Skeletal muscle cell (primary cell): ENCODE measurements around the gene QRFP.
A peak's percentile ranks its signal among the peaks of the same experiment; 100 is the strongest.

Experiments
- DNase-seq: peaks from one replicate; pipeline ENCODE4 v3.0.0-alpha.2; 2010; ENCODE audit warnings: low read depth
- H3K4me3 ChIP-seq: 2 replicates; pipeline ENCODE4 v1.5.1; 2011; ENCODE audit warnings: low read depth, mild to moderate bottlenecking, control low read depth, low read length, moderate library complexity

The QRFP gene

DNA sequence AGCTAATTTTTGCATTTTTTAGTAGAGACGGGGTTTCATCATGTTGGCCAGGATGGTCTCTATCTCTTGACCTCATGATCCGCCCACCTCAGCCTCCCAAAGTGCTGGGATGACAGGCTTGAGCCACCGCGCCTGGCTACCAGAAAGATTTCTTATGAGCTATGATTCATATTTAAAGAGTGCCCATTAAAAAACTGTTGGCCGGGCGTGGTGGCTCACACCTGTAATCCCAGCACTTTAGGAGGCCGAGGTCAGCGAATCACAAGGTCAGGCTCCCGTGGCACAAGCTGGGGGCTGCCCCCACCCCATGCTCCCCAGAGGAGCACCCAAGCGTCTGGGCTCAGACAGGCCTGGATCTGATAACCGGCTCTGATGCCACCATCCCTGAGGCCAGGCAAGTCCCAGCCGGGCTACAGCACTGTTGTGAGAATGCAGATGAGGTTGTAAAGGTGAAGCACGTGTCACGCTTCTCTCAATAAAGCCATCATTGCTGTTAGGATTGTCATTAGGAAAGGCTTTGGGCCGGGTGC is 13.9 kb downstream of the QRFP start:
- H3K4me3 ChIP-seq: no peak overlapping the region
- DNase-seq: no peak

DNA sequence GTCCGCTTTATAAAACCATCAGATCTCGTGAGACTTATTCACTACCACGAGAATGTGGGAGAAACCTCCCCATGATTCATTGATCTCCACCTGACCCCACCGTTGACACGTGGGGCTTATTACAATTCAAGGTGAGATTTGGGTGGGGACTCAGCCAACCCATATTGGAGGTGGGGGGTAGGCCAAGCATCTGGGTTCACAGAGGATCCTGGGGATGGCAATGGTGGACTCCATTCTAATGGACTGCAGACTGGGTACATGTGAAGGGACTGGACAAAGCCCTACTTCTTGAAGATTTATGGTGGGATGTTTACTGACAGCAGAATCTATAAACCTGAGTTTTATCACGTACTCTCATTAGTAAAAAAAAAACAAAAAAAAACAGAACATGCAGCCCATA is 15.1 kb downstream of the QRFP start:
- H3K4me3 ChIP-seq: no peak overlapping the region
- DNase-seq: no peak

DNA sequence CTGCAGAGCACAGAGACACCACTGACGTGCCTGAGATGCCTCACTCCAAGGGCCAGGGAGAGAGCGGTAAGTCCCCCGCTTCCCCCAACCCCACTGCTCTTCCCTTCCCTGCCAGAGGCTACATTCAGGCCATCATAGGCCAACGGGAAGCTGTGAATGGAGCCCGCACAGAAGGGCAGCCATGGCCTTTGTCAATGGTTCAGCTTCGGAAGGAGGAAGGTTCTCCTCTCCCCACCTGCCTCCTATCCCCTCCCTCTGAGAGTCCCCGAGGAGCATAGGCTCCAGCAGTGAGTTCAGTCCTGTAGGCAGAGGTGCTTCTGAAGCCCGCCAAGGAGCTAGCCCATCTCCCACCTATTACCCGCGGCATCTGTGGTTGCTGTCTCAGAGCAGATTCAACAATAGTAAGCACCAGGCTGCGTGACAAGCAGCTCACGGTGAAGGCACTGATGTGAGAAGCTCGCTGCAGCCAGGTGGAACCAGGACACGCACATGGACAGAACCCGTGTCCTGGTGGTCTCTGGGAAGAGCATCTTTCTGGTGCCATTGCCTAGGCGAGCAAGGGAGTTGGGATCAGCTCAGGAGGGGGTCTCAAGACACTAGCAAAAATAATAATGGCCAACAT is 15.9 kb downstream of the QRFP start:
- DNase-seq: no peak
- H3K4me3 ChIP-seq: no peak overlapping the region

DNA sequence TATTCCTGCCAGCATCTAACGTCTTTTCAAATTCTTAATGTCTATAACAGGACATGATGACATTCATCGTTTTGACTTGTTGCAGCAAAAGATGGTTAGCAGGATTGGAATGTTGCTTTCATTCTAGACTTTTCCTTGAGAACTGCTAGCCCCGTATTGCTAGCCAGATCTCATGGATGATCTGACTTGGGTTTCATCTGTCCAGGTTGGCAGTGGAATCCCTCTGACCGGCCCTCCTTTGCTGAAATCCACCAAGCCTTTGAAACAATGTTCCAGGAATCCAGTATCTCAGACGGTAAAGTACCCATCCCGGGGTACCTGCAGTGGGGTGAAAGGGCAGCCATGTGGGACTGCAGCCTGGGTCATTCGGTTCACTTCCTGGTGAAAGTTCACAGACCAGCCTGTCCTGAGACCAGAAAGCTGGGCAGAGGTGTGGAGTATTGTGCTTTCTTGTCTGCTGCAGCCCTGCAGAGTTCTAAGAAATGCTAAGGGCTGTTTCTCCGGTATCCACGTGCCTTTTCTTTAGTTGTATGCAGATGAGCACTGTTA is 16.7 kb downstream of the QRFP start:
- no peak overlapping the region for H3K4me3 ChIP-seq
- no peak for DNase-seq

DNA sequence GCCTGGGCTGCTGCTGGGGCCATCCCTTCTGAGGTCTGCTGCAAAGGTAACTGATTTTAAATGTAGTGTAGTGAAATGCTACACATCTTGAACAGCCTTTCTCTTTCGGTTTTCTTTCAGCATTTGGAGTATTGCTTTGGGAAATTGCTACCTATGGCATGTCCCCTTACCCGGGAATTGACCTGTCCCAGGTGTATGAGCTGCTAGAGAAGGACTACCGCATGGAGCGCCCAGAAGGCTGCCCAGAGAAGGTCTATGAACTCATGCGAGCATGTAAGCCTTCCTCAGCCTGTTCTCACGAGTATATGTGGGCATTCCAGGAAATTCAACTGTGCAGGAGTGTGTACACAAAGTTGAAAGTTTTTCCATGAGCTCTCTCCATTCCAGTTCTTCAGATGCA is 18.3 kb downstream of the QRFP start:
- DNase-seq: no peak

DNA sequence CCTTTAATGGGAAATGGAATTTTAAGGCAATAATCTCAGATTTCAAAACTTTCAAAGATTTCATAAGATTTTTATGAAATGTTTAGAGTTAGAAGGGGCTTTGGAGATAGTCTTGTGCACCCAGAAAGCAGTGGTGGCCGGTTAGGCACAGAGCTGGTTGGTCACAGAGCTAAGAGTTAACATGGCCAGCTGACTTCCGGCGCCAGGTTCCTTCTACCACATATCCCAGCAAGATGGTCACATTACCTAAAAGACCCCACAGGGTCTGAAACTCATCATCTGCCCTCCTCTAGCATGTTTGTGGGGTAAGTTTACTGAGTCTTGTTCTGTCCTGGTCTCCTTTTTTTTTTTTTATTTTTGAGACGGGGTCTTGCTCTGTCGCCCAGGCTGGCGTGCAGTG is 19.3 kb downstream of the QRFP start:
- DNase-seq: no peak

More for the DNA sequence above, 18.3 kb downstream of the QRFP start:
- no peak overlapping the region for H3K4me3 ChIP-seq

DNA sequence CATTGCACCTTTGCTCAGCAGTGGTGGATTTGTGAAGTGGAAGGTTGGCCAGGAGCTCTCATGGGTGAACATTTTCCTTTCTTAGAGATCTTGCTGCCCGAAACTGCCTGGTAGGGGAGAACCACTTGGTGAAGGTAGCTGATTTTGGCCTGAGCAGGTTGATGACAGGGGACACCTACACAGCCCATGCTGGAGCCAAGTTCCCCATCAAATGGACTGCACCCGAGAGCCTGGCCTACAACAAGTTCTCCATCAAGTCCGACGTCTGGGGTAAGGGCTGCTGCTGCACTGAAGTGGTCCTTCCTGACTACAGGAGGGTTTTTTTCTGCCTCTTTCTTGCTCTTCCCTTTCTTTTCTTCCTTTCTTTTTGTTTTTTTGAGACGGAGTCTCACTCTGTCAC is 21.8 kb downstream of the QRFP start:
- H3K4me3 ChIP-seq: no peak overlapping the region
- no peak for DNase-seq

More for the DNA sequence above, 19.3 kb downstream of the QRFP start:
- no peak overlapping the region for H3K4me3 ChIP-seq

DNA sequence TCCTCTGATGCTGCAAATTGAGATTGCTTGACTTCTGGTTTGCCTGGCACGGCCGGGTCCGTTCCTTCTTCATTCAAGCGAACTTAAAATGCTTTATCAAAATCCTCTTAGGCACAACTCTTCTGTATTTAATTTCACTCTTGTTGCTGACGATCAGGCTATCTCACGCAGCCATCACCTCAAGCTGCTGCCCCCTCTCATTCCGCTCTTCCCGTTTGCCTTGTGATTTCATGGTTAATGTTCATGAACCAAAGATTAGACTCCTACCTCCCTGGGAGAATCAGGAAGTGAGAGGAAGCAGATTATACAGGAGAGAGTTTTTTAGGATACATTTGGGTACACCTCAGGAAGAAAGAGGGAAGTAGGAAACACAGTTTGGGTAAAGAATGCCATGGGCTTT is 22.6 kb downstream of the QRFP start:
- DNase-seq: no peak
- no peak overlapping the region for H3K4me3 ChIP-seq

DNA sequence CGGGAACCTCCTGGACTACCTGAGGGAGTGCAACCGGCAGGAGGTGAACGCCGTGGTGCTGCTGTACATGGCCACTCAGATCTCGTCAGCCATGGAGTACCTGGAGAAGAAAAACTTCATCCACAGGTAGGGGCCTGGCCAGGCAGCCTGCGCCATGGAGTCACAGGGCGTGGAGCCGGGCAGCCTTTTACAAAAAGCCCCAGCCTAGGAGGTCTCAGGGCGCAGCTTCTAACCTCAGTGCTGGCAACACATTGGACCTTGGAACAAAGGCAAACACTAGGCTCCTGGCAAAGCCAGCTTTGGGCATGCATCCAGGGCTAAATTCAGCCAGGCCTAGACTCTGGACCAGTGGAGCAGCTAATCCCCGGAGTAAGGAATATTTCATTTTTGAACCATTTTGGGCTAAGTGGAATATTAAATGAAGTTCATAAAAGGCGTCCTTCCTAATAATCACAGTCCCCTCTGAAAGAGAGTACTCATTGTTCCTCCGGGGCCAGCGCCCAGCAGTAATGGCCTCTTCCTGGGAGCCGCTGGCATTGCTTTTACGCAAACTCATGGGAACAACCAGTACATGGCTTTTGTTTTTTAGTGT is 23.6 kb downstream of the QRFP start:
- H3K4me3 ChIP-seq: no peak overlapping the region
- DNase-seq: no peak

DNA sequence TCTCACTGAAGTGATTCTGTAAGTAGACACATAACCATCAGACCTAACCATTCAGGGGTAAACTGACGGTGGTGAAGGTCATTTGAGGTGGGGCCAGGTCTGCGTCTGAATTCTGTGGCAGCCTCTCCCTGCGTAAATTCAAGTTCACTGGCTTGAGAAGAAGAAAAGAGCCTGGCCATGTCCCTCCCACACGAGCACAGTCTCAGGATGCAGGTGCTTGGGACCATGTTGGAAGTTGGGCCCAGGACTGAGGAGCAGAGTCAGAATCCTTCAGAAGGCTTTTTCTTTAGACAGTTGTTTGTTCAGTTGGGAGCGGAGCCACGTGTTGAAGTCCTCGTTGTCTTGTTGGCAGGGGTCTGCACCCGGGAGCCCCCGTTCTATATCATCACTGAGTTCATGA is 24.1 kb downstream of the QRFP start:
- DNase-seq: no peak

DNA sequence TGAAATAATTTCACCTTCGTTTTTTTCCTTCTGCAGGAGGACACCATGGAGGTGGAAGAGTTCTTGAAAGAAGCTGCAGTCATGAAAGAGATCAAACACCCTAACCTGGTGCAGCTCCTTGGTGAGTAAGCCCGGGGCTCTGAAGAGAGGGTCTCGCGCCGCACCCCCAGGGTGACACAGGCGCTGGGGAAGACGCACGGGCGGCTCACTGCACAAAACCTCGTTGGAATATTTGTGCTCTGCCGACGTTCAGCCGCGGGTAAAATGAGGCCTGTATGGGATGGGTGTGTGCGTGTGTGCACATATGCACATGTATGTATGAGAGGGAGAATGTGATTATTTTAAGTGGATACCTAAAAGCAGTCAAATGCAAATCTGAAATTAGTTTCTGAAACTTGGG is 24.5 kb downstream of the QRFP start:
- no peak for DNase-seq
- no peak overlapping the region for H3K4me3 ChIP-seq

More for the DNA sequence above, 24.1 kb downstream of the QRFP start:
- no peak overlapping the region for H3K4me3 ChIP-seq

DNA sequence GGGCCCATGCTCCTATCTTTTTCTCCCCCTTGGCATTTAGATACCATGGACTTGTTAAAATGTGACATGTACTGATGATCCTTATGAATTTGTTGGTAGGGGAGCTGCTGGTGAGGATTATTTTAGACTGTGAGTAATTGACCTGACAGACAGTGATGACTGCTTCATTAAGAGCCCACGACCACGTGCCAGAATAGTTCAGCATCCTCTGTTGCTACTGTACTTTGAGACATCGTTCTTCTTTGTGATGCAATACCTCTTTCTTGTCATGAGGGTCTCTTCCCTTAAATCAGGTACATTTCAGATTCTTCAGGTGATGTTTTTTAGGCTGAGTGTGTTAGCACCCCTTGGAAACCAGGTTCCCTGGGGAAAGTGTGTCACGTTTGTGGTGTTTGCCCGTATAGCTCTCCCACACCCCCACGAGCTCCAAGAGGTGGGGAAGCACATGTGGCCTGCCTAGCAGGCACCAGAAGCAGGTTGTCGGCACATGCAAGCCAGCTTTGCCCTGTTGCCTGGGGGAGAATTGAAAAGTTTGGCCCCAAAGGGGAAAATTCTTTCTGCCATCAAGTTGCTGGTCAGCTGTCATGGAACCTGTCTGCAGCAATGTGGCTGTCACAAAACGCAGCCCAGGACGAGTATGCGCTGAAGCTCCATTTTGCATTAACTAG is 25.1 kb downstream of the QRFP start:
- DNase-seq: no peak
- H3K4me3 ChIP-seq: no peak overlapping the region

DNA sequence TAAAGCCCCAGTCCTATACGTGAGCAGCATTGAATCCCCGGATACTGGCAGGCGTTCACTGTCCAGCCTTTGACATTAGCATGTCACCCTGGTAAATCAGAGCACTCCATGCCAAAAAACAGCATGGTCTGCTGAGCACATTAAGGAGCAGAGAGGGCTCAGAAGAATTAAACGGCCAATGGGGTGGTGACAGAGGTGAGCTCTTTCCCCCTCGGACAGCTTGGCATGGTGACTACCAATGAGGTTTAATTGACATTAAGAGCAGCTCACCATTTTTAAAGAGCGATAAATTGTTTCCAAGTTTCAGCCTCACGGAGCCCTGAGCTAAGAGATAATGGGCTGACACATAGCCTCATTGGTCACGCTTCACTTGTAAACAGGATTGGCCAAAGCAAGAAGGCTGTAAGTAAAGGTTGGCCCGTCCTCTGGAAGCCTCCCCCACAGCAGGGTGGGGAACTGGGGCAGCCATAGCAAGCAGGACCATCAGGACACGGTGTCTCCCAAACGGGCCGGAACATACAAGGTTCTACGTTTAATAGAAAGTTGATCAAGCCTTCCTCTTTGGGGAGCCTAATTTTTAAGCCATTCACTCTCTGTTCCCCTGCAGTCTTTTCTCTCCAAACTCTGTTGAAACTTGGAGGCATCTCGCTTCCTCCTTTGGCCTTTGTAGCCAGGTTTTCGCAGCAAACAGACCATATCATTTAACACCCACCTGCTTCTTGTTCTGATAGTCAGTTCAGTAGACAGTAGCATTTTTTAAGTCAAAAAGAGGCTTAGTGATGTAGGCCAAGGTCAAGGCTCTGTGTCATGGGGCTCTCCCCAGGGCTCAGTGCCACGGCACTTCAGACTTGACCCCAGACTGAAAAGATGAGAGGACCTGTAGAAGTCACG is 25.9 kb downstream of the QRFP start:
- H3K4me3 ChIP-seq: no peak overlapping the region
- no peak for DNase-seq

DNA sequence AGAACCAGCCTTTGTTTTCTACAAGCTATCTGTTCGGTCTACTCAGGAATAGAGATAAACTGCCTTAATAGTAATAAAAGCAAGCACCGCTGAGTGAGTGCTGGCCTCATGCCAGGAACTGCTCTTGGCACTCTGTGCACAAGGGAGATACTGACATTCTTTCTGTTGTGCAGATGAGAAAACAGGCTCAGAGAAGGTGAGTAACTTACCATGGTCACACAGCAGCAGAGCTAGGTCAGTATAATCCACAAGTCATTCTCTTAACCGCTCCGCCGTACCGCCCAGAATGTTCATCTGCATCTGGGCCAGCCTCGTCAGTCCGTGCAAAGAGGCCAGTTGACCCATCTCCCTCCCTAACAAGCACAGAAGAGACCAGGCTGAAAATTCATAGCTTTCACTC is 27.4 kb downstream of the QRFP start:
- no peak for DNase-seq

DNA sequence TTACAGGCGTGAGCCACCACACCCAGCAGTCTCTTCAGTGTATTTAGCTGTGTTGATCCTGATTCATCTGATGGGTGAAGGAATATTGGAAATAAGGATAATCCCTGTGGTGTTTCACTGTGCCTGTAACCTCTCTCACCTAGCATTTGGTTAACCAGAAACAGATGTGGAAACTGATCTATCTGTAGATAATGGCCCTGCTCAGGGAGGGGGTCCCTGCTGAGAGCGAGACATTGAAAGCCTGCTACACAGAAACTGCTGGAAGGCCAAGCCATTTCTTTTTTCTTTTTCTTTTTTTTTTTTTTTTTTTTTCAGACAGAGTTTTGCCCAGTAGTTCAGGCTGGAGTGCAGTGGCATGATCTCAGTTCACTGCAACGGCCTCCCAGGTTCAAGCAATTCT is 28.4 kb downstream of the QRFP start:
- no peak for DNase-seq
- H3K4me3 ChIP-seq: no peak overlapping the region

More for the DNA sequence above, 27.4 kb downstream of the QRFP start:
- H3K4me3 ChIP-seq: no peak overlapping the region

DNA sequence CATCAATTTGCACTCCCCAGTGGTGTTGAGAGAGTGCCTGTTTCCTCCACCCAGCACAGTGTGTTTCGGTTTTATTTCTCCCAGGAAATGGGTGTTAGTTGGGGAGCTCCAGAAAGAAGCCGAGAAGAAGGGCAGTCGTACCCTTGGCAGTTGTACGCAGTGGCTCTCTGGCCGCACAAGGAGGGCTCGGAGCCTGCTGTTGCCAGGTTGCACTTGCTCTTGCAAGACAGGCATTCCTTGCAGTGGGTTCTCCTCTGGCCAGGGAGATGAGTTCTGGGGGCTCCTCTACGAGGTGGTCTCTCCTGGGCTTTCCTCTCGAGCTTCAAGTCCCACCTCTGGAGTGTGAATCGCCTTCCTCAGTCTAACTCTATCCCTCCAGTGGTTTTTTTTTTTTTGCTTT is 29.1 kb downstream of the QRFP start:
- no peak overlapping the region for H3K4me3 ChIP-seq
- DNase-seq: no peak

DNA sequence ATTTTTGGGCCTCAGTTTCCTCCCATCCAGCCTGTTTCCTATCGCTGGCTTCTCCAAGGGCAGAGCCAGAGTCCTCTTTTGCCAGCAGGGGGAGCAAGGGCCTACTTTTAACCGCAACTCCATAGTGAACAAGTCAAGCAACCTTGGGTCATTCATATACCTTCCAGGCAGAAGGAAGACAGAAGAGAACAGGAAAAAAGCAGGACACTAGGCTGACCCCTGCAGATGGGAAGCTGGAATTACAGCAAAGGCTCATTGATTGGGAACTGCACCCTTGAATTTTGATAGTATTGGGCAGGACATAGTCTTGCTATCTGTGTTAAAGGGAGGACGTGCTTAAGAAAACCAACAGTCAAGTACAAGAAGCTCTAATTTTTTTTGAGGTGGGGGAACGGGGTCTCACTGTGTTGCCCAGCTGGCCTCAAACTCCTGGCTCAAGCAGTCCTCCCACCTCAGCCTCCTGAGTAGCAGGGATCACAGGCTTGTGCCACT is 30.1 kb downstream of the QRFP start:
- DNase-seq: peak; percentile 53
- H3K4me3 ChIP-seq: no peak overlapping the region

DNA sequence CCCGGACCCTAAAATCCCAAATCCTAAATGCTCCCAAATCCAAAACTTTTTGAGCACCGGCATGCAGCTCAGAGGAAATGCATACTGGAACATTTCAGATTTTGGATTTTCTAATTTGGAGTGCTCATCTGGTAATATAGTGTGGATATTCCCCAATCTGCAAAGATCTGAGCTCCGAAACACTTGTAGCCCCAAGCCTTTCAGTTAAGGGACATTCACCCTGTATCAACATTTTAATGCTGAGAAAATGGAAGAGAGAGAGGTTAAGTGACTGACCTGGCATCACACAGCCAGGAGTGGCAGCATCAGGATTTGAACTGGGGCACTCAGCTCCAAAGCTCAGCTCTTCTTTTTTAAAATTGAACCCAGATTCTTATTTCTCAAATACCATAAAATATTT is 30.7 kb downstream of the QRFP start:
- no peak overlapping the region for H3K4me3 ChIP-seq
- no peak for DNase-seq

DNA sequence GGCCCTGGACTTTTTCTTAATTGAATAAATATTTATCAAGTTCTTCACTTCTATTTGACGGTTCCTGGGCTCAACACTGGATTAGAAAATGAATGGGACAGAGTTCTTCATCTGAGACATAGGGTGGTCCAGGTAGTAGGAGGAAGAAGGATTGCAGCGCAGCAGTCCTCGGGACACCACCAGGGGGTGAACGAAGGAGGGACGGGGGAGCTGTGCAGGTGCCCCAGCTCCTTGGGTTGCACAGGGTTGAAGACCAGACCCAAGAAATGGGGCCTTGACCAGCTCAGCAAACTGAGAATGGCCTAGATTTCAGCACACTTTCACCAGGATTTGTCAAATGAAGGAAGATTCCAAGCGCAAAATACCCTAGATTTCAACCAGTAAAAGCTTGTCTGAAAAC is 32.1 kb downstream of the QRFP start:
- no peak overlapping the region for H3K4me3 ChIP-seq
- DNase-seq: no peak
